Prostate gland (tissue), 2 donors: ENCODE measurements around the gene UROS.

Experiments used
- CTCF ChIP-seq, 4 experiments: fragments of 200-600 bp in 2 of 4; fragments of 450-650 bp in 2 of 4; sonication (generic) in 2 of 4; IDR thresholded peaks; 1 replicate in 3 of 4; 2 replicates in 1 of 4; pipeline ENCODE4 v1.5.1; 2016 to 2019; ENCODE audit warnings: antibody characterized with exemption in 4 of 4, mild to moderate bottlenecking in 2 of 4, moderate library complexity in 2 of 4
- POLR2A ChIP-seq: fragments of 450-650 bp; IDR thresholded peaks from one replicate; pipeline ENCODE4 v1.6.1; 2016; ENCODE audit warnings: antibody characterized with exemption, mild to moderate bottlenecking

GRCh38 chr10:125782054-125782453, 41.0 kb downstream of the UROS start:
- no peak for TF ChIP-seq CTCF (IDR thresholded peaks at IDR 0.05)
- TF ChIP-seq POLR2A: no peak
